Islet of Langerhans (tissue), 1 donor: Measurements from ENCODE around the gene LYPD8.
"Not testable (repeated sequence)": the region's sequence is repeated elsewhere in the genome, so short reads cannot be mapped to it uniquely, and the experiment has no call there.

Source experiments
- FAIRE-seq: peaks from one replicate; lab custom pipeline; 2011; peaks lifted over from hg19 to GRCh38; lab: Jason Lieb, UNC

Gene LYPD8, protein sequence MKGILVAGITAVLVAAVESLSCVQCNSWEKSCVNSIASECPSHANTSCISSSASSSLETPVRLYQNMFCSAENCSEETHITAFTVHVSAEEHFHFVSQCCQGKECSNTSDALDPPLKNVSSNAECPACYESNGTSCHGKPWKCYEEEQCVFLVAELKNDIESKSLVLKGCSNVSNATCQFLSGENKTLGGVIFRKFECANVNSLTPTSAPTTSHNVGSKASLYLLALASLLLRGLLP

DNA sequence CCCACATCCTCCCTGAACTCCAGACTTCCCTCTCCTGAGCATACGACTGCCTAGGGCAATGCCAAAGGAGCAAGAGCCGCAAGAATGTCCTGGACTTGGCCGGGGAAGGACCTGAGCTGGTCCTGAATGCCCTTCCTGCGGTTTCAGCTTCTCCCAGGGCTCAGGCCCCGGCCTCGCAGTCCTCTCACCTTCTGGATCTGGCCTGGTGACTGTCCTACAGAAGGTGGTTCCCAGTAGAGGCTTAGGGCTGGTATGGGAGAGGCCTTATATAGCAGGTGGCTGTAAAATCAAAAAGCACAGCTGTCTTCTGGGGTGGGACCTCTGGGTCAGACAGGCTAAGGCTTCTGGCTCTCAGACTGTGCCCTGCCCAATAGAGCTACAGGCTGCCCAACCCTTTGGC lies at the start of gene LYPD8:
TSS of gene LYPD8 (minus strand) at position 243 of the 400 bp plus-strand sequence. CDS start 4,678 bp downstream, outside the sequence.
- FAIRE-seq, result no peak

DNA sequence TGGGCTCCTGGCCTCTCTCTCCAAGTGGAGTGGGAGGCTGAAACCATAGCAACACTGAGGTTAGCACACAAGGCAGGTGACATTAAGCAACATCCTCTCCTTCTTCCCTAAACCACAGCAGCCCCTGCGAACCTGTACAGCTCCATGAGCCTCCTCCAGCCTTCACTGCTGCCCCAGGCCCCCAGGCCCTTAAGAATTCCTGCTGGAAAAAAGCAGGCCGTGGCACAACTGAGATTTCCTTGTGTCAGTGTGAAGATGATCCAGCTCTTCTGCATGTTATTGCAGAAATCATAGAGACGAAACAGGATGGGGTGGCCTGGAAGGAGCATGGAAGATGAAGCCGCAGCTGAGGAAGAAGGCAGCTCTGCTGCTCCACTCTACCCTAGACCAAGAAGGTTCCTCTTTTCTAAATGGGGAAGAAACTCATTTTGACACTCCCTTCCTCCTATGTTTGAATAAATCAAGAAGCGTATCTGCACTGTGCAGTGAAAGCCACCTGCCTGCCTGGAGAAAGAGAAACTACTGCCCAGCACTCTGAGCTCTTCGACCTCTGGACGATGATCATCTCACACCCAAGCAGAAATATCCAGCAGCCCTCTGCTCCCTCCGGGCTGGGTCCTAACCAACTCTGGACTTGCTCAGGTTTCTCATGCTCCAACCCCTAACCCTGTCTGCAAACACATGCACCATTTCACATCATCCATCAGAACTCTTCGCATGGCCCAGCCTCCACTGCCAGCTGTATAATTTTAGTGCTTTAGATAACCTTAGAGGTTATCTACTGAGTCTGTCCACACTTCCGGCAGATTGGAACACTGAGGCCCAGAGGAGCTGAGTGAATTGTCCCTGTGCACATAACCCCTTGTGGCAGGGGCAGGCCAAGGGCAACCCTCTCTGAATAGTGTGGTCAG lies 49.5 kb upstream of the LYPD8 start:
- FAIRE-seq, result no peak

GRCh38 chr1:248803501-248803900 lies 47.9 kb upstream of the LYPD8 start:
- not testable (repeated sequence) for FAIRE-seq

DNA sequence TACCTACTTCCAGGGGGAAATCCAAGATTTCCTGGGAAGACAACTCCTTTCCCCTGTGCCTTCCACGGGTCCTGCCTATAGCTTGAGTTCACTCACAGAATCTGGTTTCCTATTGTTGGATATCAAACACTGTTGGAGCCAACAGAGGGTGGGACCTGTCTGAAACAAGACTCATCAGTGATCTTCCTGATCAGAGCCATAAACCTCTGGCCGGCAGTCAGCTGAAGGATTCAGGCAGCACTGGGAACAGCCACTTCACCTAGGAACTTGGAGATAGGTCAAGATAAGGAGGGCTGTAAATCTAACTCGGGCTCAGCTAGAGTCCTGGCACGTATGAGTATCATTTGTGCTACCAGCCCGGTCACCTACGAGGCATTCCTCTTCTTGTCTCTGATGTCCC lies 46.9 kb upstream of the LYPD8 start:
- no peak for FAIRE-seq

DNA sequence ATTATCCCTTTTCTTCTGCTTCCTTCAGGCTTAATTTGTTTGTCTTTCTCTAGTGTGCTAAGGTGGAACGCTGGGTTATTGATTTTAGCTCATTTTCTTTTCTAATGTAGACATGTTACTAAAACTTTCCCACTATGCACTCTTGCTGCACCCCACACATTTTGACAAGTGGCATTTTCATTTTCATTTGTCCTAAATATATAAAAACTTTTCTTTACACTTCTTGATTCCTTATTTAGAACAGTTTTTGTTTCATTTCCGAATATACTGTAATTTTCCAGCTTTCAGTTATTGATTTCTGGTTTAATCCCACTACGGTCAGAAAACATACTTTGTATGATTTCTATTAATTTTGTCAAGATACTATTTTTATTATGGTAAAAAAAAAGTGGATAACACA lies 44.9 kb upstream of the LYPD8 start:
- no peak for FAIRE-seq

DNA sequence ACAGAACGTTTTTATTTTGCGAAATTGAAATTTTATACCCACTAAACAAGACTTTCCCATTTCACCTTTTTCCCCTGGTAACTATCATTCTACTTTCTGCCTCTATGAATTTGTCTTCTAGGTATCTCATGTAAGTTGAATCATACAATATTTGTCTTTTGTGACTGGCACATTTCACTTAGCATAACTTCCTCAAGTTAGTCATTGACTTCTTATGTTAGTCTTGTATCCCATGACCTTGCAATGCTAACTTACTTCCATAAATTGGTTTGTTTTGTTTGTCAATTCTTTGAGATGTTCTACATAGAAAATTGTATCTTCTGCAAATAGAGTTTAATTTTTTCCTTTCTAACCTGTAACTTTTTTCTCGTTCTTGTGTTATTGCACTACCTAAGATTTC lies 43.2 kb upstream of the LYPD8 start:
- FAIRE-seq, result no peak

GRCh38 chr1:248794663-248795062 lies 39.1 kb upstream of the LYPD8 start:
- FAIRE-seq, result not testable (repeated sequence)

GRCh38 chr1:248793592-248793991 lies 38.0 kb upstream of the LYPD8 start:
- no peak for FAIRE-seq

DNA sequence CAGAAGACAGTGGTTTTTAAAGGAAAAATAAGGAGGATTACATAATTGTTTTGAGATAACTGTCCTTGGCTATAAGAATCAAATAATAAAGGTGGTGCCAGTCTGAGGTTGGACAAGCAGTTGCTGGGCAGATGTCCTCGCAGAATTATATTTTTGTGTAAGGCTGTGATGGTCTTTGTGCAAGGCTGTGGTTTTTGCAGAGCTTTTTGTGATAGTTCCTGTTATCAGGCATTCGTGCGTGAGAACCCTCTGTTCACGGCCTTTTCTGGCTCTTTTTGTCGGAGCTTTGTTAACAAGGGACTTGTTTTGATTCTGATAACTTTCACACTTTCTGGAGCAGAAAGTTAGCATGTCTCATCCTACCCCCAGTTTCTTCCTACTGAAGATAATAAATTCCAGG lies 36.8 kb upstream of the LYPD8 start:
- FAIRE-seq, result no peak

DNA sequence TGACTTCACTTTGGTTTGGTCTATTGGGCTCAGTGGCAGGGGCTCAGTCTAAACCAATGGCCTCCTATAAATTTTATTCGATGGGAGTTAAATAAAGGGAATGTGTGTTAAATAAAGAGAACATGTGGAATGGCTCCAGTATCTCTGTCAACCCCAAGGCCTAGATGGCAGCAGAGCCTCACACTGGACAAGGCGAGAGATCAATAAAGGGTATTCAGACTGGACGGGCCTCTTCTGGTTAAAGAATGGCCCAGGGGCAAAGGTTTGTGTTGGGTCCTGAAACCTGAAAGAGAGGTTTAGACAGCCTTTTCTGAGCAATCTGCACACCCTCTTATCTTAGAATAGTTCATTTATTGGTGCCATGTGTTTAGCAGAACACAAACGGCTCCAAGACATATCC lies 35.5 kb upstream of the LYPD8 start:
- FAIRE-seq, result no peak

- no peak for FAIRE-seq
Measured at GRCh38 chr1:248790456-248790855, 34.9 kb upstream of the LYPD8 start.

DNA sequence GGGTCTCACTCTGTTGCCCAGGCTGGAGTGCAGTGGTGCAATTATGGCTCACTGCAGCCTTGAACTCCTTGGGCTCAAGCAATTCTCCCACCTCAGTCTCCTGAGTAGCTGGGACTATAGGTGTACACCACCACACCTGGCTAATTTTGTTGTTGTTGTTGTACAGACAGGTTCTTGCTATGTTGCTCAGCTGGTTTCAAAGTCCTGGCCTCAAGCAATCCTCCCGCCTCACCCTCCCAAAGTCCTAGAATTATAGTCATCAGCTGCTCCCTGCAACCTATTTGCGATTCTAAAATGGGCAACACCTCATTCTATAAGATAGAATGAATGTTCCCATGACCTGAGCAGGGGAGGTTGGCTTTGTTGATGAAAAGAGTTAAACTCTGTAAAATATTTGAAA lies 33.8 kb upstream of the LYPD8 start:
- FAIRE-seq, result not testable (repeated sequence)

GRCh38 chr1:248788327-248788726 lies 32.8 kb upstream of the LYPD8 start:
- no peak for FAIRE-seq

- FAIRE-seq, result no peak
Measured at GRCh38 chr1:248787430-248787829, 31.9 kb upstream of the LYPD8 start.

DNA sequence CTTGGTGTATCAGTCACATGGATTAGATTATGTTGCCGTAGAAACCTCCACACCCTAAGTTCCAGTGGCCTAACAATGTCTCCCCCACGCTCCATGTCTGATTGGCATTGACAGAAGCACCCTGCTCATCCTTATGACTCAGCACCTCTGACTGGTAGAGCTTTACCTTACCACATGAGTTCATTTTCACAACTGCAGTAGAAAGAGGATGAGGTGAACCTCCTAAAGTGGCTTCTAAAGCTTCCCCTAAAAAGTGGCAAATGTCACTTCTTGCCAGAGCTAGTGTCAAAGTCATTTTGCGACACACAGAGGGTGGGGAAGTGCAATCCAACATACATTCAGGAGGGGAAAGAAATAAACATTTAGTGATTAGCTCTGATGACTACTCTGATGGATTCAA lies 30.6 kb upstream of the LYPD8 start:
- FAIRE-seq, result no peak

- FAIRE-seq, result no peak
Measured at GRCh38 chr1:248783367-248783766, 27.8 kb upstream of the LYPD8 start.

DNA sequence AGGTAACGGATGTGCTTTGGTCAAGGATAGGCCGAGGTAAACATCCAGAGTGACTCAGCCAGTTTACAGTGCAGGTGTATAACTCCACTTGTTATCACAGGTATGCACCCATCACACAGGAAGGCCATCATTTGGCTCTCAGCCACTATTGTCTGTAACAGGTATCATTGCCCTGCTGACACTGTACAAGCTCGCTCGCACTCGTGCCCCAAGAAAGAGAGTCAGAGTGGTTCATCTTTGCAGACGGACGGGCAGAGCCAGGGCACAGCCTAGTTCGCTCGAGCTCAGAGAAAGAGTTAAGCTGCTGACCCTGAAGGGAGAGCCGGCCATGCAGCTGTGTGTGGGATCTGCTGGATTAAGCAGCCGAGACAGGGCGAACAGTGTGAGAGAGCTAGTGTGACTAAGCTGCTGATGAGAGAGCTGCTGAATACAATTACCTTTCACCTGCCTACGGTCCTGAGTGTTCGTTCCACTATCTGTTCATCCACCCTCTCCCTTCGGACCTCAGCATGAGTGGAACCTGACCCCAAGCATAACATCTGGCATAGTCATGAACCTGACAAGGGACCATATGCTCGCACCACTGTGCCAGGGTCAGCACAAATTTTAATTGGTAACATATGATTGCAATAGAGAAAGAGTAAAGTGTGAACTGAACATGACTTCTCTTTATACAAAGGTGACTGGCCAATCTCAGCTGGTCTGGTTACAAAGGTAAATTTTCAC lies 27.0 kb upstream of the LYPD8 start:
- FAIRE-seq, result no peak

- no peak for FAIRE-seq
Measured at GRCh38 chr1:248779350-248779749, 23.8 kb upstream of the LYPD8 start.

- FAIRE-seq, result no peak
Measured at GRCh38 chr1:248778906-248779305, 23.3 kb upstream of the LYPD8 start.

DNA sequence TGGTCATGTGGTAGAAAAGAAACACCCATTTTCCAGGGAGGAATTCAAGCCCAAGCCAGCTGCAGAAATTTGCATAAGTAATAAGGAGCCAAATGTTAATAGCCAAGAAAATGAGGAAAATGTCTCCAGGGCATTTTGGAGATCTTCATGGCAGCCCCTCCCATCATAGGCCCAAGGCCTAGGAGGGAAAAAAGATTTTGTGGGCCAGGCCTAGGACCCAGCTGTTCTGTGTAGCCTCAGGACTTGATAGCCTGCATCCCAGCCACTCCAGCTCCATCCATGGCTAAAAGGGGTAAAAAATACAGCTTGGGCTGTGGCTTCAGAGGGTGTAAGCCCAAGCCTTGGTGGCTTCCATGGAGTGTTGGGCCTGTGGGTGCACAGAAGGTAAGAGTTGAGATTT lies 21.4 kb upstream of the LYPD8 start:
- FAIRE-seq, result no peak

- no peak for FAIRE-seq
Measured at GRCh38 chr1:248775441-248775840, 19.9 kb upstream of the LYPD8 start.

DNA sequence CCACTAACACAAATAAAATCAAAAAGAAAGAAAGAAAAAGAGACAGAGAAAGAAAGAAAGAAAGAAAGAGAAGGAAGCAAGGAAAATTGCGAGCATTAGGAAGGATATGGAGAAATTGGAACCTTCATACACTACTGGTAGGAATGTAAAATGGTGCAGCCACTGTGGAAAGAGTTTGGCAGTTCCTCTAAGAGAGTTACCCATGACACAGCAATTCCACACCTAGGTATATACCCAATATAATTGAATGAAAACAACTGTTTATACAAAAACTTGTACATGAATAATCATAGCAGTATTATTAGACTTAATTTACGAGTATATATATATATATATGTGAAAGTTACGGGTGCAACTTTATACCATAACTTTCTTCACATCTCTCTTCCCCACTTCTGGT lies 4.1 kb upstream of the LYPD8 start:
- FAIRE-seq, result no peak

DNA sequence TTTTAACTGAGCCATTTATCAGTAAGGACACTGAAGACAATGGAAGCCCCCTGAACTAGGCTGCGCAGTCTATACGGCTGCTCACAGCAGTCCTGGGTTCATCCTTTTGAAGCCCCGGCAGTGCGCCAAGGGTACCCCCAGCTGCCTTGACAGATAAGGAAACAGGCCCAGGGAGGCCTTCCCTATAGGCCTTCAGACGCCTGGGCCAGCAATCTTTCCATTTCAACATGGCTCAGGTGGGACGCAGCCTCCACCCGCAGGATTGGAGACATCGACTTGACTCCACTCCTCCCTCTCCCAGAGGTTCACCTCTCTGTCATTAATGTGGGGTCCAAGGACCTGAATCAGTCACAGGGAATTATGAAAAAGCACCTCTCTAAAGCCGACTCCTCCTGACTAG lies 2.8 kb upstream of the LYPD8 start:
- no peak for FAIRE-seq
